Trophoblast cell (in vitro differentiated cells and primary cell): ENCODE data around the gene PPP1R9B.

Experiments used
- DNase-seq, 2 donors: peaks; one replicate each; pipeline ENCODE4 v3.0.0-alpha.2; 2016
- H2AFZ ChIP-seq: 2 replicates; pipeline ENCODE4 v1.6.1; 2013; ENCODE audit warnings: low read length, moderate library complexity, mild to moderate bottlenecking; ENCODE audit not compliant: insufficient read depth, poor library complexity
- H2AK5ac ChIP-seq: 2 replicates; pipeline ENCODE4 v1.6.1; 2013; ENCODE audit warnings: mild to moderate bottlenecking, low read length
- H2BK120ac ChIP-seq: 2 replicates; pipeline ENCODE4 v1.6.1; 2013; ENCODE audit warnings: low read length, mild to moderate bottlenecking, moderate library complexity; ENCODE audit not compliant: insufficient read depth, poor library complexity
- H2BK12ac ChIP-seq: 2 replicates; pipeline ENCODE4 v1.6.1; 2013; ENCODE audit warnings: mild to moderate bottlenecking, low read length, moderate library complexity
- H2BK5ac ChIP-seq: 2 replicates; pipeline ENCODE4 v1.6.1; 2013; ENCODE audit warnings: low read length, low read depth, moderate library complexity, mild to moderate bottlenecking; ENCODE audit not compliant: poor library complexity
- H3K14ac ChIP-seq: 2 replicates; pipeline ENCODE4 v1.6.1; 2013; ENCODE audit warnings: mild to moderate bottlenecking, low read length
- H3K18ac ChIP-seq: 2 replicates; pipeline ENCODE4 v1.6.1; 2013; ENCODE audit warnings: mild to moderate bottlenecking, low read length
- H3K23ac ChIP-seq: 2 replicates; pipeline ENCODE4 v1.6.1; 2013; ENCODE audit warnings: low read length
- H3K27ac ChIP-seq: 2 replicates; pipeline ENCODE4 v1.5.1; 2013; ENCODE audit warnings: low read depth, mild to moderate bottlenecking, inconsistent platforms, low read length, moderate library complexity
- H3K27me3 ChIP-seq: 2 replicates; pipeline ENCODE4 v1.6.1; 2013; ENCODE audit warnings: inconsistent platforms, mild to moderate bottlenecking, low read length, moderate library complexity; ENCODE audit not compliant: insufficient read depth
- H3K36me3 ChIP-seq, 2 experiments: 1 replicate in 1 of 2; 2 replicates in 1 of 2; pipeline ENCODE4 v1.6.1; 2013; ENCODE audit warnings: low read length in 2 of 2, mild to moderate bottlenecking in 2 of 2, moderate library complexity in 1 of 2; ENCODE audit not compliant: insufficient read depth in 2 of 2, control insufficient read depth in 1 of 2
- H3K4ac ChIP-seq: 2 replicates; pipeline ENCODE4 v1.6.1; 2013; ENCODE audit warnings: low read depth, mild to moderate bottlenecking, low read length, moderate library complexity
- H3K4me1 ChIP-seq, 2 experiments: 1 replicate in 1 of 2; 2 replicates in 1 of 2; pipeline ENCODE4 v1.6.1; 2013; ENCODE audit warnings: low read length in 2 of 2, mild to moderate bottlenecking in 2 of 2, moderate library complexity in 1 of 2; ENCODE audit not compliant: insufficient read depth in 2 of 2, control insufficient read depth in 1 of 2
- H3K4me2 ChIP-seq: 2 replicates; pipeline ENCODE4 v1.6.1; 2013; ENCODE audit warnings: inconsistent platforms, mild to moderate bottlenecking, low read length, moderate library complexity
- H3K4me3 ChIP-seq: 2 replicates; pipeline ENCODE4 v1.5.1; 2013; ENCODE audit warnings: mild to moderate bottlenecking, low read depth, low read length, inconsistent platforms
- H3K79me1 ChIP-seq: one replicate; pipeline ENCODE4 v1.6.1; 2013; ENCODE audit warnings: low read length
- H3K79me2 ChIP-seq: 2 replicates; pipeline ENCODE4 v1.6.1; 2013; ENCODE audit warnings: low read length, mild to moderate bottlenecking; ENCODE audit not compliant: control insufficient read depth, insufficient read depth, poor library complexity
- H3K9ac ChIP-seq: 2 replicates; pipeline ENCODE4 v1.6.1; 2013; ENCODE audit warnings: mild to moderate bottlenecking, low read length
- H3K9me3 ChIP-seq: 2 replicates; pipeline ENCODE4 v1.6.1; 2013; ENCODE audit warnings: low read depth, mild to moderate bottlenecking, control low read depth, inconsistent platforms, low read length; ENCODE audit not compliant: insufficient read depth
- H4K12ac ChIP-seq: 2 replicates; pipeline ENCODE4 v1.6.1; 2013; ENCODE audit warnings: low read depth, mild to moderate bottlenecking, low read length, moderate library complexity
- H4K8ac ChIP-seq: 2 replicates; pipeline ENCODE4 v1.6.1; 2013; ENCODE audit warnings: low read depth, mild to moderate bottlenecking, low read length, moderate library complexity
- H4K91ac ChIP-seq: one replicate; pipeline ENCODE4 v1.6.1; 2013; ENCODE audit warnings: low read depth, mild to moderate bottlenecking, low read length, moderate library complexity
- WGBS: extraction: QIAGEN DNeasy Blood & Tissue Kit; methylation state at CpG from one replicate; pipeline ENCODE4 v1.1.7; 2013; ENCODE audit warnings: missing lambda C conversion rate; ENCODE audit not compliant: insufficient read length, insufficient coverage; ENCODE audit errors: extremely low coverage; 5-methylcytosine and 5-hydroxymethylcytosine counted together

PPP1R9B gene

DNA sequence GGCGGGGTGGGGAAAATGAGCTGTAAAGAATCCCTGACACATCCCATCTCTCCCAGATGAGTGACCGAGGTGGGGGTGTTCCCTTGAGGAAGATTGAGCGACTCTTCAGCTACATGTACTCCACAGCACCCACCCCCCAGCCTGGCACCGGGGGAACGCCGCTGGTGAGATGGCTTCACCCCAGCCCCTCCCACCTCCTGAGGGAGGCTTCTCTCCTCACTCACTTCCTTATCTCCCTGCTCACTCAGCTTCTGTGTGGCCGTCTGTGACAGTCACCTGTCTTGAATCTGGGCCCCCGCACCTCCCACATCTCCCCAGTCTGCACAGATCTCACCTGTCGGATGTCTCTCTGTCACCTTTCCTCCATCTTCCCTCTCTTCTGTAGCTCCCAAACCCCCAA lies 41.9 kb downstream of the PPP1R9B start:
- Histone ChIP-seq H3K27ac (no peak overlapping the region), H3K9ac (no peak overlapping the region), H3K23ac (no peak overlapping the region), H4K8ac (no peak overlapping the region), H3K4me2 (no peak overlapping the region), H3K9me3 (peaks cover 3% of the 10 kb centered on the region), H2BK5ac (no peak overlapping the region), H3K79me2 (peaks cover 3% of the 10 kb centered on the region), H3K36me3 (peaks cover 4 to 6% of the 10 kb centered on the region in 2 experiments), H3K4me3 (no peak overlapping the region), H4K91ac (no peak overlapping the region), H3K27me3 (no peaks in the 10 kb centered on the region), H3K4ac (no peak overlapping the region), H3K18ac (no peak overlapping the region), H2AFZ (no peak overlapping the region), H3K4me1 (peaks cover 17% of the 10 kb centered on the region in 2 experiments), H2AK5ac (no peak overlapping the region), H2BK120ac (no peak overlapping the region), H3K14ac (no peak overlapping the region), H3K79me1 (peaks cover 13% of the 10 kb centered on the region), H2BK12ac (no peak overlapping the region), H4K12ac (no peak overlapping the region)
- no peak for DNase-seq
- no CpG with 5 or more reads among the region's 9 CpGs for WGBS

DNA sequence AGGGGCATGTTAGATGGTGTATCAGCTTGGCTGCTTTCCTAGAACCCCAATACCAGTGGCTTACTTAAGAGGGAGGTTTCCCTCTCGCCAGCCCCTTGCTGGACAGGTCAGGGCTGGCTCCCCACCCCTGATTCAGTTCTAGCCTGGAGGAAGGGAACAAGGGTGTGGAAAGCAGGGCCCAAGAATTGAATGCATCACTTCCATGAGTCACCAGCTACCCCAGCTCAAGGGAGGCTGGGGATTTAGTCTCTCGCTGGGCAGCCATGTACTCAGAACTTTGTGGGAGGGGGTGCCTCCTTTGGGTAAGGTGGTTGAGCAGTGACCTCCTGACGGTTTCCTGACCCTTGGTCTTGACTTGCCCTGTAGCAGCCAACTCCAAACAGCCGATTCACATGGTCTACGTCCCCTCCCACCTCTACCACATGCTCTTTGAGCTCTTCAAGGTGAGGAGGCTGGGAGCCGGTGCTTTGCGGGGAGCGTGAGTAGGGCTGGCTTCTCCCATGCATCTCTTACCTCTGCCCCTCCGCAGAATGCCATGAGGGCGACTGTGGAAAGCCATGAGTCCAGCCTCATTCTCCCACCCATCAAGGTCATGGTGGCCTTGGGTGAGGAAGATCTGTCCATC lies 42.6 kb downstream of the PPP1R9B start:
- no peak overlapping the region for H2BK120ac ChIP-seq
- no peak overlapping the region for H3K4me3 ChIP-seq
- no peak overlapping the region for H2AK5ac ChIP-seq
- H3K18ac ChIP-seq: no peak overlapping the region
- H3K36me3 ChIP-seq: peaks cover 4 to 6% of the 10 kb centered on the region in 2 experiments
- no peak overlapping the region for H3K9ac ChIP-seq
- H2BK12ac ChIP-seq: no peak overlapping the region
- no peak overlapping the region for H4K12ac ChIP-seq
- H3K9me3 ChIP-seq: peaks cover 3% of the 10 kb centered on the region
- H3K4me2 ChIP-seq: no peak overlapping the region
- no peak overlapping the region for H3K23ac ChIP-seq
- H3K79me1 ChIP-seq: peaks cover 13% of the 10 kb centered on the region
- no peak overlapping the region for H3K4ac ChIP-seq
- peaks cover 17% of the 10 kb centered on the region in 2 experiments for H3K4me1 ChIP-seq
- H2AFZ ChIP-seq: no peak overlapping the region
- WGBS: no CpG with 5 or more reads among the region's 10 CpGs
- H3K27ac ChIP-seq: no peak overlapping the region
- no peak overlapping the region for H3K14ac ChIP-seq
- no peak overlapping the region for H2BK5ac ChIP-seq
- H4K91ac ChIP-seq: no peak overlapping the region
- no peak for DNase-seq
- H3K27me3 ChIP-seq: no peaks in the 10 kb centered on the region
- H3K79me2 ChIP-seq: peaks cover 3% of the 10 kb centered on the region
- no peak overlapping the region for H4K8ac ChIP-seq

DNA sequence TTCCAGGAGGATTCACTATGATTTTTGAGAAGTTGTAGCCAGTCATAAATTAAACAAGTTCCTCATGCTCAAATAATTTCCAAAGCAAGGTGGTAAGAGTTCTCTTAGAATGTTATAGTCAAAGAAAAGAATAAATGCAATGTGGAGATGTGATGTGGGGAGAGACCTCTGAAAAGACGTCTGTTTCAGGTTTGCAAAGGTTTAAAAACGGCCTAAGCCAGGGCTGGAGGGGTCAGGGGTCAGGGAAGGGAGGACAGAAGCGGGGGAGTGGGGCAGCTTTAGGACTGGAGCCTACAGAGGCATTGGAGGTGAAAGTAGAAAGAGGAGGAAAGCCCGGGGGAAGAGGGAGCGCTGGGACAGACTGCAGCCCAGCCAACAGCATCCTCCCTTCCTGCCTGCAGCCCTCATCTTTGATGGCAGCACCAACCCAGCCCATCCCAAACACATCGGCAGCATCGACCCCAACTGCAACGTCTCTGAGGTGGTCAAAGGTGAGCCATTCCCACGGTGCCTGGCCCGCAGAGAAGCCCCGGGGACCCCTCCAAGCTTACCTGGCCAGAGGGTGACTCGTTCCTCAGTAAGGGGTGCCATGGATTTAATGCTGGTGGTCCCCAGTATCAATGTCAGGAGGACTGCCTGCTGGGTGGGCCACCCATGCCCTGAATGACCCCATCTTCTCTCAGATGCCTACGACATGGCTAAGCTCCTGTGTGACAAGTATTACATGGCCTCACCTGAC lies 43.9 kb downstream of the PPP1R9B start:
- Histone ChIP-seq H3K4me1 (peaks cover 4 to 8% of the 10 kb centered on the region in 2 experiments), H2BK5ac (no peak overlapping the region), H3K18ac (no peak overlapping the region), H3K4ac (no peak overlapping the region), H3K36me3 (peaks cover 4 to 6% of the 10 kb centered on the region in 2 experiments), H2BK12ac (no peak overlapping the region), H4K8ac (no peak overlapping the region), H3K4me2 (no peak overlapping the region), H3K14ac (no peak overlapping the region), H3K9me3 (no peaks in the 10 kb centered on the region), H2BK120ac (no peak overlapping the region), H3K27ac (no peak overlapping the region), H3K79me2 (no peaks in the 10 kb centered on the region), H3K79me1 (peaks cover 3% of the 10 kb centered on the region), H3K27me3 (no peaks in the 10 kb centered on the region), H2AFZ (no peak overlapping the region), H2AK5ac (no peak overlapping the region), H3K9ac (no peak overlapping the region), H3K23ac (no peak overlapping the region), H4K91ac (no peak overlapping the region), H4K12ac (no peak overlapping the region), H3K4me3 (no peak overlapping the region)
- no peak for DNase-seq
- WGBS: no CpG with 5 or more reads among the region's 13 CpGs

DNA sequence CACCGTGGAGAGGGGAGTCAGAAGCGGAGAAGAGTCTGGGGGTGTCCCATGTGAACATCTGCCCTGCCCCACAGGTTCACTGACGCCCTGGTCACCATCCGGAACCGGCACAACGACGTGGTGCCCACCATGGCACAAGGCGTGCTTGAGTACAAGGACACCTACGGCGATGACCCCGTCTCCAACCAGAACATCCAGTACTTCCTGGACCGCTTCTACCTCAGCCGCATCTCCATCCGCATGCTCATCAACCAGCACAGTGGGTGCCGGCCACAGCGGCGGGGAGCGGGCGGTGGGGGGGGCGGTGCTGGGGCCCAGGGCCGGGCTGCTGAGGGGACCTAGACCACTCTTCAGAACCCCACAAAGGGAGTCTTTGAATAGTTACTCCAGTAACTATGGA lies 44.7 kb downstream of the PPP1R9B start:
- Histone ChIP-seq H2AFZ (no peak overlapping the region), H3K4me3 (no peak overlapping the region), H3K4me2 (no peak overlapping the region), H3K79me1 (no peaks in the 10 kb centered on the region), H3K79me2 (no peaks in the 10 kb centered on the region), H2BK12ac (no peak overlapping the region), H3K36me3 (peaks cover 4 to 6% of the 10 kb centered on the region in 2 experiments), H3K23ac (no peak overlapping the region), H4K91ac (no peak overlapping the region), H3K4me1 (peaks cover 7 to 11% of the 10 kb centered on the region in 2 experiments), H3K9ac (no peak overlapping the region), H4K12ac (no peak overlapping the region), H2BK120ac (no peak overlapping the region), H2AK5ac (no peak overlapping the region), H3K4ac (no peak overlapping the region), H3K27ac (no peak overlapping the region), H2BK5ac (no peak overlapping the region), H3K27me3 (no peaks in the 10 kb centered on the region), H4K8ac (no peak overlapping the region), H3K9me3 (no peaks in the 10 kb centered on the region), H3K14ac (no peak overlapping the region), H3K18ac (no peak overlapping the region)
- no CpG with 5 or more reads among the region's 21 CpGs for WGBS
- DNase-seq: no peak
